Erythroblast (primary cell): Measurements from ENCODE around the gene HSPH1.
"Not testable (repeated sequence)": the region's sequence is repeated elsewhere in the genome, so short reads cannot be mapped to it uniquely, and the experiment has no call there.

Experiments
- DNase-seq, 2 experiments: peaks; one replicate each; lab custom pipeline; 2025; lab: John Stamatoyannopoulos, UW
- GATA1 ChIP-seq: IDR thresholded peaks from 2 replicates; pipeline ENCODE4 v1.6.1; 2011; ENCODE audit warnings: low read depth, mild to moderate bottlenecking, control low read depth, low read length, moderate library complexity
- POLR2A ChIP-seq: IDR thresholded peaks from 2 replicates; pipeline ENCODE4 v1.6.1; 2011; ENCODE audit warnings: mild to moderate bottlenecking, low read length

HSPH1 gene

GRCh38 chr13:31195616-31196015 lies 33.9 kb upstream of the HSPH1 start:
- TF ChIP-seq POLR2A, result no peak
- TF ChIP-seq GATA1, result no peak

GRCh38 chr13:31192306-31192705 lies 30.6 kb upstream of the HSPH1 start:
- DNase-seq, result no peak
- no peak for TF ChIP-seq POLR2A
- TF ChIP-seq GATA1, result no peak

More at GRCh38 chr13:31195616-31196015, 33.9 kb upstream of the HSPH1 start:
- DNase-seq, result no peak

- no peak for TF ChIP-seq GATA1
- no peak for TF ChIP-seq POLR2A
Measured at GRCh38 chr13:31191748-31192147, 30.0 kb upstream of the HSPH1 start.

GRCh38 chr13:31184981-31185645 lies 23.4 kb upstream of the HSPH1 start:
- TF ChIP-seq GATA1, result no peak
- TF ChIP-seq POLR2A, result no peak
- DNase-seq, result no peak

More at GRCh38 chr13:31191748-31192147, 30.0 kb upstream of the HSPH1 start:
- no peak for DNase-seq

- TF ChIP-seq POLR2A (no peak), GATA1 (no peak)
- no peak for DNase-seq
Measured at GRCh38 chr13:31184451-31184850, 22.7 kb upstream of the HSPH1 start.

- TF ChIP-seq POLR2A (no peak), GATA1 (no peak)
- DNase-seq, result no peak
Measured at GRCh38 chr13:31182987-31183386, 21.3 kb upstream of the HSPH1 start.

GRCh38 chr13:31179754-31180153 lies 18.1 kb upstream of the HSPH1 start:
- no peak for DNase-seq
- TF ChIP-seq GATA1, result no peak
- TF ChIP-seq POLR2A, result no peak

- no peak for DNase-seq
- no peak for TF ChIP-seq POLR2A
- no peak for TF ChIP-seq GATA1
Measured at GRCh38 chr13:31179241-31179640, 17.5 kb upstream of the HSPH1 start.

GRCh38 chr13:31177813-31178495 lies 16.2 kb upstream of the HSPH1 start:
- DNase-seq, result not testable (repeated sequence)

- no peak for DNase-seq
- no peak for TF ChIP-seq POLR2A
- no peak for TF ChIP-seq GATA1
Measured at GRCh38 chr13:31175847-31176532, 14.3 kb upstream of the HSPH1 start.

GRCh38 chr13:31174018-31174417 lies 12.3 kb upstream of the HSPH1 start:
- no peak for TF ChIP-seq POLR2A
- TF ChIP-seq GATA1, result no peak
- DNase-seq, result no peak

- no peak for TF ChIP-seq POLR2A
- TF ChIP-seq GATA1, result no peak
- no peak for DNase-seq
Measured at GRCh38 chr13:31172535-31172934, 10.8 kb upstream of the HSPH1 start.

GRCh38 chr13:31172001-31172400 lies 10.3 kb upstream of the HSPH1 start:
- no peak for DNase-seq
- TF ChIP-seq POLR2A, result no peak
- TF ChIP-seq GATA1, result no peak

- no peak for DNase-seq
- TF ChIP-seq GATA1 (no peak), POLR2A (no peak)
Measured at GRCh38 chr13:31168736-31169135, 7.0 kb upstream of the HSPH1 start.
